T47D (cell line): ENCODE data around the gene KCNMA1.
"Not testable (repeated sequence)": the region's sequence is repeated elsewhere in the genome, so short reads cannot be mapped to it uniquely, and the experiment has no call there.

Source experiments
- DNase-seq, 2 experiments: peaks; one replicate each; pipeline versions ENCODE4 v3.0.0 to v3.0.0-alpha.2; 2011 to 2012; ENCODE audit warnings: low read depth in 1 of 2, low spot score in 1 of 2
- JUND ChIP-seq: IDR thresholded peaks from 2 replicates; pipeline ENCODE4 v1.6.1; 2012; ENCODE audit warnings: low read depth
- in situ Hi-C: cut with HindIII; loops from 2 replicates; pipeline ENCODE4 v1.10.0; 2016; ENCODE audit warnings: low sequenced_read_pairs, low pct_unique_long_range_greater_than_20kb

The KCNMA1 gene

DNA sequence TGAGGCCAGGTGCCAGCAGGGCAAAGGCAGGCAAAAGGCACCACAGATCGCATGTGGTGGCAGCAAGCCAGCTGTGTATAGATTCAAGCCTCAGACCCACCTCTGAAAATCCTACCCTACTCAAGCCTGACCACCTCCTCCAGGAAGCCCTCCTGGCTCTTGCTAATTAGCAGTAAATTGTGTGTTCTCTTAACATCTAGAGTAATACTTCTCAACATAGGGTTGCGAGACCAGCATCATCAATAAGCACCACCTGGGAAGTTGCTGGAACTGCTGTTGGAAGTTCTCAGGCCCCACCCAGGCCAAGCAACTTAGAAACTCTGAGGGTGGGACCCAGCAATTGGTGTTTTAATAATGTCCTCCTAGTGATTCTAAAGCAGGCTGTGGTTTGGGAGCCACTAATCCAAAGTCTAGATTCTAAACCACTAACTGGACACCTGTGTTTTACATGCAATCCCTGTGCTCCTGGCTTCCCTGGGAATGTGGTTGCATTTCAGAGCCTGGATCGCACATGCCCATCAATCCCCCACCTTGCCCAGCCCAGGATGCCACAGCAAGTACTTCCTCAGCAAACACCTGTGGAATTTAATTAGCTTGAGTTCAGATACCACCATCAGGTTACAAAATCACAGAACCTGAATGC is 46.2 kb downstream of the KCNMA1 start:
- TF ChIP-seq JUND, result no peak
- DNase-seq, result peak in 1 of 2 experiments; percentile 44
- in situ Hi-C loops, result no loop called here

GRCh38 chr10:77590344-77591237 is 47.0 kb downstream of the KCNMA1 start:
- in situ Hi-C loops, result no loop called here
- no peak for DNase-seq
- TF ChIP-seq JUND, result no peak

DNA sequence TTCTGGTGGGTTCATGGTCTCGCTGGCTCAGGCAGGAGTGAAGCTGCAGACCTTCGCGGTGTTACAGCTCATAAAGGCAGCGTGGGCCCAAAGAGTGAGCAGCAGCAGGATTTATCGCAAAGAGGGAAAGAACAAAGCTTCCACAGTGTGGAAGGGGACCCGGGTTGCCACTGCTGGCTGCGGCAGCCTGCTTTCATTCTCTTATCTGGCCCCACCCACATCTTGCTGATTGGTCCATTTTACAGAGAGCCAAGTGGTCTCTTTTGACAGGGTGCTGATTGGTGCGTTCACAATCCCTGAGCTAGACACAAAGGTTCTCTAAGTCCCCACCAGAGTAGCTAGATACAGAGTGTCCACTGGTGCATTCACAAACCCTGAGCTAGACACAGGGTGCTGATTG is 47.9 kb downstream of the KCNMA1 start:
- DNase-seq, in situ Hi-C loops: not testable (repeated sequence)

DNA sequence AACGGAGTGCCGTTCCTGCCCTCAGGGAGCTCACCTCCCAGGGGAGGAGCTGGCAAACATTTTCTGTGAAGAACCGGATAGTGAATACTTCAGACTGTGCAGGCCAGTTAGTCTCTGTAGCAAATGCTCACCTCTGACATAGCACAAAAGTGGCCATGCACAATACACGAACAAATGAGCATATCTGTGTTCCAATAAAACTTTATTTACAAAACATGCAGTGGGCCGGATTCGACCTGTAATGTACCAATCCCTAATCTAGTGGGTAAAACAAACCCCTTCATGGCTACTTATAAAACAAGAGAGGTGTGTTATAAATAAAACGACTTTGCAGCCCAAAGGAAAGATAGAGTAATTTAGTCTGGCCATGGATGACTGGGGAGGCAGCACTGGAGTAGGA is 48.7 kb downstream of the KCNMA1 start:
- DNase-seq, result no peak
- in situ Hi-C loops, result no loop called here
- TF ChIP-seq JUND, result no peak

DNA sequence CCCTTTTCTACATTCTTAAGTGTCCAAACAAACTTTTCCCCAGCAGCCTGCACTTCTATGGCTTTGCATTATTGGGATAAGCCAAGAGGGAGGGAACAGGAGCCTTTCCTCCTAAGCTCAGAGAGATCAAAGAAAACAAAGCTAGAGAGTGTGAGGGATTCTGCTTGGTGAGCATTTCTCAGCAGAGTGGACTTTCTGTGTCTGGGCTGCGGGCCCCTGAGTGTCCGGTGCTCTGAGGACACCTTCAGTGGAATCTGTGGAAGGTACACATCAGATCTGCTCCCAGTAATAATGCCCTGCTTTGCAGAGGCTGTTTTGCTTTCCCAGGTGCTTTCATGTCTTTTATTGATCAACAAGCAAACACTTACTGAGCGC is 50.2 kb downstream of the KCNMA1 start:
- no peak for TF ChIP-seq JUND
- in situ Hi-C loops, result no loop called here
- peak in 1 of 2 experiments; percentile 74 for DNase-seq

DNA sequence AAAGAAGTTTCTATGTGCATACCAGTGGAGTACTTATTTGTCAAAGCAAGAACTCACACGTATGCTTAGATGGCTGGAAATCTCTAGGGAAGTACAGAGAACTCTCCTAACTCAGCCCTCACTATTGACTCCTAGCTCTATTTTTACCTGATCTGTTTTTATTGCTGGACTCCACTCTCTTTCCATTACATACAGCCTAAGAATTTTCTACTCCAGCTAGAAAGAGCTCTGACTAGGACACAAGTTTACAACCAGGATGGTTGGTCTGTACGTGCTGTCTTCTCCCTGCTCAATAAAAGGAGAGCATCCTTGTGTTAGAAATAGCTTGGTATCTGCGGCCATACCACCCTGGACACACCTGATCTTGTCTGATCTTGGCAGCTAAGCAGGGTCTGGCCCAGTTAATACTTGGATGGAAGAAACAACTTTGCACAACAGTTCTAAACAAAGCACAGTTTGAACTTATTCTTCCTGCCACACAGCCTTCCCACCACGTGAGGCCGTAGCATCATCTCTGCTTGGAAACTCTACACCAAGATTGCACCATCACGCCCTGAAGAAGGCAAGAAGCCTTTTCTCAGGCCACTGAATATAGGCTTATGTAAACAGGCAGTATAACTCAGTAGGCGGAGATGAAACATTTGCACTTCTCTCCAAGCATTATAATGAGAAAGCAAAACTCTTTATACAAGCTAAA is 50.7 kb downstream of the KCNMA1 start:
- in situ Hi-C loops, result no loop called here
- no peak for TF ChIP-seq JUND
- DNase-seq, result peak; percentile 40 to 86

- no peak for TF ChIP-seq JUND
- in situ Hi-C loops, result no loop called here
These were observed 52.7 kb downstream of the KCNMA1 start for GRCh38 chr10:77584938-77585337.

DNA sequence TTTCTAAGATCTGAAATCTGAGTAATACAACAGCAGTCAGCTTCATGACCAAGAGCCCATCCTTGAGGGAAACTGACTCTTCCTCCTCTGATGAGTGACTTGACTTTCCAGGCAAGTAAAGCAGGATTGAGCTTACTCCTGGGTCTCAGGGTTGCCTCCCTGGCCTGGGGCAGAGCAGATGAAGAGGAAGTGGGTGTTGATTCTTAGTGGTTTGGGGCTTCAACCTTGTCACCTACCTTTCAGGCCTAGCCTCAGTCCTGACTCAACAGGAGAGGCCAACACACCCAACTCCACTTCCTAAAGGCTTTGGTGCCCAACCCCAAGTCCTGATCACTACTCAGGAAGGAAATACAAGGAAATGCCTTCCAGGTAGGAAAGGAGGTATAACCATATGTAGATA is 54.1 kb downstream of the KCNMA1 start:
- DNase-seq, result no peak
- no peak for TF ChIP-seq JUND
- in situ Hi-C loops, result no loop called here

More at GRCh38 chr10:77584938-77585337, 52.7 kb downstream of the KCNMA1 start:
- no peak for DNase-seq

GRCh38 chr10:77582710-77583115 is 54.9 kb downstream of the KCNMA1 start:
- TF ChIP-seq JUND, result no peak
- DNase-seq, result peak in 1 of 2 experiments; percentile 81
- in situ Hi-C loops, result no loop called here

DNA sequence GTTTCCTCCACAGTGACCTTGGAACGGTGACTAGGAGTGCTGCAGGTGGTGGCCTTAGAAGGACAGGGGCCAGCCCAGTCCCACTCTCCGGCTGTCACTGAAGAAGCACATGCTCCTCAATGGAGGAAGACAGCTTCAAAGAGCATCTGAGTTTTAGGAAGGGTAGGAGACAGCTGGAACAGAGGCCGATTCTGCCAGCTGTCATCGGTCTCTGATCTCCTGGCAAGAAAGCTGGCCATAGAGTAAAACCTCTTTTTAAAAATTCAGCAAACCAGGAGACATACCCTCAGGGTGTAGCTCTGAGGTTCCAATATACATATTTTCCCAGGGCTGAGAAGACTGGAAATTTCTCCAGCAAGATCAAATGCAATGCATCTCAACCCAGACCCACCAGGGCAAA is 55.9 kb downstream of the KCNMA1 start:
- no peak for TF ChIP-seq JUND
- in situ Hi-C loops, result no loop called here
- DNase-seq, result no peak

DNA sequence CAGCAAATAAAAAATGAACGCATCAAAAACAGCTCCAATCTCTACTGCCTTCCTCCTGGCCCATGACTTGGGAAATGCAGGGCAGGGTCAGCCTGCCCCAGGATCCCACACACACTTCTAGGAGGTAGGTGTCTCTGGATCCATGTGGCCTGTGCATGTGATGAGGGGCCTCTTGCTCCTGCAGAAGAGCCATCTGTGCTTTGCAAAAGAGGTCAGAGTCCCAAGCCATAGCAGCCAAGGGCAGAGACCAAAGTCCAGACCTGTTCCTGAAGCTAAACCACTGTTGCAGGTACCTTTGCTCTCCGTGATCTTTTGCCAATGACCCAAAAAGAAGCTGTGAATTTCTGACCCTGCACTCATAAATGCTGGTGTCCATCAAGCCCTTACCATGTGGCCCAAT is 57.1 kb downstream of the KCNMA1 start:
- TF ChIP-seq JUND, result no peak
- in situ Hi-C loops, result no loop called here
- DNase-seq, result no peak

DNA sequence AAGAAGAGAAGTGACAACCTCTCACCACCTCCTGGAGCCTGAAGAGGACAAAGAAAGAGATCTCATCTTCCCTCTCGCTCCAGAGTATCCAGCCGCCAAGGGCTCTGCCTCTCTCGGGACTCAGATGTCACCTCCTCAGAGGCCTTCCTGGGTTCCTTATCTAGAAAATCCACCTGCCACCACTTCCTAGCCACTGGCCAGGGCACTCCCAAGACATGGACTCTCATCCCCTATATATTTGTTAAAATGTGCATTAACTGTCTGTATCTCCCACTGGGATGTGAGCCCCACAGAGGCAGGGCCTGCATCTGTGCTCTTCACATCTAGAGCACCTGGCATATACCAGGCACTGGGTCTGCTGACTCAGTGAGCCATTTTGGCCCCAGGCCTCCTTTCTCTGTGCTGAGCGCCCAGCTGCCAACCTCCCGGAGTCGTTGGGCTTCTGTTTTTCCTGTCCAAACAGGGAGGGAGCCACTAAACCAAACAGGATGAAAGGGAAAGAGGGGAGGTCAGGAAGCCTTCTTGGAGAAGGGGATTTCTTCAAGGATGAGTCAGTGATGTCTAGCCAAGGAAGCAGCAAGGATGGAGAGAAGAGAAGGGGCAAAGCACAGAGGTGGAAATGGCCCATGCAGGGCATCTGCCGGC is 58.9 kb downstream of the KCNMA1 start:
- TF ChIP-seq JUND, result no peak
- DNase-seq, result no peak
- in situ Hi-C loops, result no loop called here
